T-cell (primary cell): ENCODE data around the gene LRRC3C. TPM values are rescaled to one million over a fixed set of nuclear protein-coding genes. Genes with fewer than 3 reads are reported as not detected.
"Not testable (repeated sequence)": the region's sequence is repeated elsewhere in the genome, so short reads cannot be mapped to it uniquely, and the experiment has no call there.

ENCODE experiments used
- ATAC-seq, 4 experiments: fragments of 200-7000 bp in 3 of 4; fragments of 150-1000 bp in 1 of 4; cut with Tn5 transposase; replicated peaks in 1 of 4; 1 replicate in 3 of 4; 2 replicates in 1 of 4; pipeline ENCODE4 v1.10.0; 2021; ENCODE audit warnings: moderate library complexity in 3 of 4, mild to moderate bottlenecking in 2 of 4, moderate number of reproducible peaks in 1 of 4
- CTCF ChIA-PET, 2 donors: fragments of 300-600 bp; sonication (Branson Sonifier 250); formaldehyde crosslinking; loops; one replicate each; lab custom pipeline; 2022; ENCODE audit warnings: antibody characterized with exemption in 2 of 2; lab: Charles Lee
- POLR2A ChIA-PET, 2 donors: fragments of 300-600 bp; sonication (Branson Sonifier 250); formaldehyde crosslinking; loops; one replicate each; lab custom pipeline; 2022; ENCODE audit warnings: antibody characterized with exemption in 2 of 2; lab: Charles Lee
- DNase-seq, 35 experiments: peaks; one replicate each; pipeline versions ENCODE4 v3.0.0 to v3.0.0-alpha.2; 2013 to 2023
- H3K27ac ChIP-seq: one replicate; pipeline ENCODE4 v1.5.1; 2013; ENCODE audit warnings: low read length
- H3K27me3 ChIP-seq, 2 experiments: replicated peaks in 1 of 2; 1 replicate in 1 of 2; 2 replicates in 1 of 2; pipeline versions ENCODE4 v1.6.1 to v1.7.0; 2013; ENCODE audit warnings: low read length in 1 of 2, mixed read lengths in 1 of 2; ENCODE audit not compliant: control insufficient read depth in 2 of 2, insufficient read depth in 2 of 2; ENCODE audit errors: extremely low read depth in 1 of 2
- H3K36me3 ChIP-seq, 2 donors: 1 replicate in 1 of 2; 2 replicates in 1 of 2; pipeline versions ENCODE4 v1.6.1 to v1.7.0; 2013; ENCODE audit warnings: low read length in 1 of 2; ENCODE audit not compliant: control insufficient read depth in 2 of 2, insufficient read depth in 1 of 2; ENCODE audit errors: extremely low read depth in 1 of 2
- H3K4me1 ChIP-seq, 2 experiments: 1 replicate in 1 of 2; 2 replicates in 1 of 2; pipeline versions ENCODE4 v1.6.1 to v1.7.0; 2013; ENCODE audit warnings: low read length in 2 of 2, mixed read lengths in 1 of 2; ENCODE audit not compliant: insufficient read depth in 2 of 2, control insufficient read depth in 1 of 2; ENCODE audit errors: extremely low read depth in 1 of 2
- H3K4me3 ChIP-seq, 2 donors: 1 replicate in 1 of 2; 2 replicates in 1 of 2; pipeline versions ENCODE4 v1.5.1 to v1.7.0; 2013; ENCODE audit warnings: mild to moderate bottlenecking in 2 of 2, low read length in 1 of 2, moderate library complexity in 1 of 2; ENCODE audit not compliant: control insufficient read depth in 1 of 2; ENCODE audit errors: extremely low read depth in 1 of 2
- H3K9me3 ChIP-seq: 2 replicates; pipeline ENCODE4 v1.7.0; 2013
- H3K27ac Mint-ChIP-seq, 2 donors: one replicate each; pipeline ENCODE4 v1.8.0; 2020 to 2021; ENCODE audit warnings: mild to moderate bottlenecking in 2 of 2, mixed read lengths in 2 of 2
- H3K27me3 Mint-ChIP-seq, 2 donors: one replicate each; pipeline ENCODE4 v1.8.0; 2021 to 2022; ENCODE audit warnings: mixed read lengths in 2 of 2
- H3K36me3 Mint-ChIP-seq: one replicate; pipeline ENCODE4 v1.8.0; 2021; ENCODE audit warnings: mixed read lengths
- H3K4me1 Mint-ChIP-seq, 3 donors: one replicate each; pipeline ENCODE4 v1.8.0; 2020 to 2022; ENCODE audit warnings: mixed read lengths in 3 of 3, mild to moderate bottlenecking in 1 of 3
- H3K4me3 Mint-ChIP-seq, 3 donors: one replicate each; pipeline ENCODE4 v1.8.0; 2020 to 2022; ENCODE audit warnings: mild to moderate bottlenecking in 3 of 3, mixed read lengths in 3 of 3, moderate library complexity in 3 of 3
- H3K9me3 Mint-ChIP-seq, 3 donors: one replicate each; pipeline ENCODE4 v1.8.0; 2020 to 2022; ENCODE audit warnings: mixed read lengths in 3 of 3
- WGBS: methylation state at CpG from one replicate; pipeline ENCODE4 v1.1.5; 2013; ENCODE audit warnings: missing lambda C conversion rate; ENCODE audit not compliant: insufficient coverage; 5-methylcytosine and 5-hydroxymethylcytosine counted together
- total RNA-seq, 35 experiments: library from RNA in 6 of 35; stranded (reverse) in 6 of 35; fragments of 120-200 nt in 1 of 35; gene quantifications; one replicate each; pipeline versions ENCODE4 v1.2.1 to v1.2.4 and lab custom pipeline; 2013 to 2026

The LRRC3C gene, protein sequence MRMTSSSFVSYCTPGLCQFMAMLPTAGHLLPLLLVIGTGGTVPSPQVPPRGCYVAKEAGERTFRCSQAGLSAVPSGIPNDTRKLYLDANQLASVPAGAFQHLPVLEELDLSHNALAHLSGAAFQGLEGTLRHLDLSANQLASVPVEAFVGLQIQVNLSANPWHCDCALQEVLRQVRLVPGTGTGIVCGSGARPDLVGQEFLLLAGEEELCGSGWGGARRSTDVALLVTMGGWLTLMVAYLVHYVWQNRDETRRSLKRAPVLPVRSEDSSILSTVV
- total RNA-seq (not detected), total RNA-seq (lab: John Stamatoyannopoulos, UW) (0 to 0.27 (median 0) reads per million in 29 experiments)
- not detected for total RNA-seq (2013)

DNA sequence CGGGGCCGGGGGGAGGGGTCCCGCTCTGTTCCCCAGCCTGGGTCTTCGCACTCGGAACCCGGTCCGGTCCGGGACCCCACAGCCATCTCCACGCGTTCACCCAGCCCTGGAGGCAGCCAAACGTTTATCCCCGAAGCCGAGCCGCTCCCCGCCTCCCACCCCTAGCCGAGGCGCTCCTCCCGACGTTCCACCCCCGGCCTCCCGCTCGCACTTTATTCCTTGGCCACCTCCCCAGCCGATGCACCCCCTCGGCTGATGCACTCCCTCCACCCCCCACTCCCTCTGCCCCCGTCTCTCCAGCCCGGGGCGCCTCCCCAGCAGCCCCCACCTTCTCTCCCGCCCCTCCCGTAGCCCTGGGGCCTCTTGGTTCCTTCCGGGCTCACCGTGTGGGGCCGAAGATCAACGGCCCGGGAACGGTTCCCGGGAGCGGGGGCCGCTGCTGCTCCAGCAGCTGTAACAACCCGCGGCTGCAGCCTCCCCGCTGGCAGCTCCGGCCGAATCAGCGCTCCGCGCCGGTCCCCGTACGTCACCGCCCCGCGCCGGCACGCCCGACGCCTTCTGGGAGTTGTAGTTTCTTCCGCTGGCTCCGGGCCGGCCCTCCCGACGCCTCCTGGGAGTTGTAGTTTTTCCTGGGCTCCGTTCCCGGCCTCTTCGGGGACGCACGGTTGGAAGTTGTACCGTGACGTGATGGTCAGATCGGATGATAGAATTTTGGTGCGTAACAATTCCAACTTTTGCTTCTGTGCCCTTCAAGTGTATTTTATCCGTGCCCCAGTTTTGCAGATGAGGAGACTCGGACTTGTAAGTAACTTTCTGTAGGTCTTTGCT lies at the start of gene LRRC3C, which contains the start of gene ORMDL3:
TSS of gene LRRC3C (plus strand) at position 632 of the 828 bp plus-strand sequence. CDS start 13,792 bp downstream, outside the sequence.
TSS of gene ORMDL3 (minus strand) at position 501 of the 828 bp plus-strand sequence. CDS start 3,398 bp downstream, outside the sequence.
- H3K4me1 Mint-ChIP-seq: peaks cover 49 to 56% (median 51%) of the 10 kb centered on the region in 3 donors
- peak within 1 kb of the TSS; percentile 90 to 99 (median 97) for H3K4me3 Mint-ChIP-seq
- no peaks in the 10 kb centered on the region for H3K9me3 Mint-ChIP-seq
- no peaks in the 10 kb centered on the region for H3K9me3 ChIP-seq
- peaks cover 27 to 53% of the 10 kb centered on the region in 2 experiments for H3K4me1 ChIP-seq
- POLR2A ChIA-PET: no interaction called here
- peak within 1 kb of the TSS; percentile 96 to 98 for H3K27ac Mint-ChIP-seq
- DNase-seq (peak; percentile 77 to 95 (median 87)), ATAC-seq (peak; percentile 79 to 86 (median 84))
- 1% methylated on average over 61 of the region's 72 CpGs for WGBS
- peak within 1 kb of the TSS; percentile 93 to 95 for H3K4me3 ChIP-seq
- H3K36me3 ChIP-seq: peaks cover 10 to 20% of the 10 kb centered on the region in 2 donors
- peaks cover 14% of the 10 kb centered on the region for H3K36me3 Mint-ChIP-seq
- H3K27me3 Mint-ChIP-seq: no peaks in the 10 kb centered on the region
- H3K27me3 ChIP-seq: no peaks in the 10 kb centered on the region
- CTCF ChIA-PET: interaction anchor here in 1 of 2 donors (1.0 to 1.3 kb wide), 4 partner anchors 53 to 306 kb away, joined by 3 to 4 read pairs (median 3); partner anchors contain the start of gene PSMD3
- H3K27ac ChIP-seq: peak within 1 kb of the TSS; percentile 76

- peaks cover 0 to 17% of the 10 kb centered on the region in 2 experiments for H3K27me3 ChIP-seq
- H3K9me3 Mint-ChIP-seq, H3K27me3 Mint-ChIP-seq, H3K4me3 Mint-ChIP-seq, H3K4me3 ChIP-seq, H3K4me1 ChIP-seq, ATAC-seq, DNase-seq, H3K36me3 ChIP-seq, H3K4me1 Mint-ChIP-seq, H3K27ac Mint-ChIP-seq, H3K36me3 Mint-ChIP-seq, POLR2A ChIA-PET, CTCF ChIA-PET, H3K27ac ChIP-seq, H3K9me3 ChIP-seq: not testable (repeated sequence)
- 73% methylated on average over 3 of the region's 5 CpGs for WGBS
These were observed 41.4 kb upstream of the LRRC3C start for GRCh38 chr17:39886102-39886501.

- Histone ChIP-seq H3K27ac (no peak overlapping the region), H3K9me3 (no peaks in the 10 kb centered on the region), H3K27me3 (peaks cover 0 to 17% of the 10 kb centered on the region in 2 experiments), H3K4me3 (no peak overlapping the region), H3K4me1 (no peaks in the 10 kb centered on the region), H3K36me3 (no peaks in the 10 kb centered on the region)
- Mint-ChIP-seq H3K4me3 (no peak overlapping the region), H3K27me3 (peaks cover 2 to 7% of the 10 kb centered on the region in 2 donors), H3K4me1 (no peaks in the 10 kb centered on the region), H3K9me3 (no peaks in the 10 kb centered on the region), H3K27ac (no peak overlapping the region), H3K36me3 (no peaks in the 10 kb centered on the region)
- DNase-seq (no peak), ATAC-seq (no peak)
- ChIA-PET CTCF (interaction anchor here in 1 of 2 donors (1.5 kb wide), 1 partner anchor 233 kb away, joined by 8 read pairs; no protein-coding TSS in a partner anchor), POLR2A (no interaction called here)
These were observed 40.5 kb upstream of the LRRC3C start for GRCh38 chr17:39887078-39887477.

GRCh38 chr17:39889200-39889599 lies 38.3 kb upstream of the LRRC3C start:
- no CpG with 5 or more reads among the region's 2 CpGs for WGBS
- H3K4me3 ChIP-seq: no peak overlapping the region
- Mint-ChIP-seq H3K27me3 (peaks cover 2 to 7% of the 10 kb centered on the region in 2 donors), H3K9me3 (no peaks in the 10 kb centered on the region), H3K4me1 (no peaks in the 10 kb centered on the region), H3K4me3 (no peak overlapping the region), H3K27ac (no peak overlapping the region), H3K36me3 (no peaks in the 10 kb centered on the region)
- H3K9me3 ChIP-seq: no peaks in the 10 kb centered on the region
- H3K27ac ChIP-seq: no peak overlapping the region
- ChIA-PET CTCF (no interaction called here), POLR2A (interaction anchor here in 1 of 2 donors (0.7 kb wide), 1 partner anchor 103 kb away, joined by 3 read pairs; no protein-coding TSS in a partner anchor)
- H3K27me3 ChIP-seq: peaks cover 0 to 17% of the 10 kb centered on the region in 2 experiments
- no peak for ATAC-seq
- H3K4me1 ChIP-seq: no peaks in the 10 kb centered on the region
- no peaks in the 10 kb centered on the region for H3K36me3 ChIP-seq
- no peak for DNase-seq

DNA sequence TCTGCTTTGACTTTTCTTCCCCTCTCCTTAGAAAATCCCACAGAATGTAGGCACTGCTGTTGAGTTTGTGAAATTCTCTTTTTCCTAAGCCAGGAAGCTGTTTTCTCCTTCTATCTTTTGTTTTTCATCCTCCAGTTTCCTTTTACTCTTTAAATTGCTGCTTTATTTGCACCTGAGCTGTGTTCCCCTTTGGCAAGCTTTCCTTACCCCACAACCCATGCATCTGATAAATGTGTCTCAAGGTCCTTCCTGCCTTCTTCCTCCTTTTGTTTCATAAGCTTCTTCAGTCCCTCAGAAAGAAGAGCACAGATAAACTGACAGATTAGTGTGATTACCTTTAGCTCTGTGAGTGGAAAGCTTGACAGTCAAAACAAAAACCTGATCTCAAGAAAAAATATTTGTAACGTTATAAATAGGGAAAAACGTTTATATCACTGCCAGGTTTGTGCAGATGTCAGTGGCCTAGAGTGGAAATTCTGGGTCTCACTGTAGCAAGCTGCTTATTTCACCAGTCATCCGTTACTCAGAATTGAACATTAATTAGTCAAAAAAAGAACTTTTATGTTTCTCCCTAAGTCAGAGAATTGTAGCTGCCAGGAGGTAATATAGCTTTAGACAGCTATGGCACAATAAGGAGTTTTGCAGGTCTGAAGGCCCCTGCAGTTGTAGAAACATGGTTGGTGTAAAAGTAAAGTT lies 32.7 kb upstream of the LRRC3C start:
- 40% methylated on average over 1 of the region's 3 CpGs for WGBS
- no peaks in the 10 kb centered on the region for H3K4me1 ChIP-seq

DNA sequence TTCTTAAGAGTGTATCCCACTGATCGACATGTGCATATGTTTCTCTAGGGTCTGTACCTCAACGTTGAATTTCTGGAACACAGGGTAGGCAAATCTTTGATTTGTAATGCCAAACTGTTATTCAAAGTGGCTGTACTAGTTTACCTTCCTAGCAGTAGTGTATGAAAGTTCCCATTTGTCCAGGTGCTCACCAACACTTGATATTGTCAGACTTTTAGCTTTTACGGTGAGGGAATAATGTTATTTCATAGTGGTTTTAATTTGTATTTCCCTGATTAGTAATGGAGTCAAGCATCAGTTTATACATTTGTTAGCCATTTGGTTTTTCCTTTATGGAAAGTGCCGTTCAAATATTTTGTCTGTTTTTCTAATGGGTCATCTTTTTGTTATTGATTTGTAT lies 29.4 kb upstream of the LRRC3C start:
- WGBS: 100% methylated on average over 1 of the region's 4 CpGs
- H3K27ac ChIP-seq: no peak overlapping the region
- no peaks in the 10 kb centered on the region for H3K27me3 Mint-ChIP-seq
- H3K9me3 ChIP-seq: no peaks in the 10 kb centered on the region
- H3K4me1 Mint-ChIP-seq: peaks cover 6 to 11% (median 10%) of the 10 kb centered on the region in 3 donors
- peaks cover 0 to 5% of the 10 kb centered on the region in 2 experiments for H3K4me1 ChIP-seq
- H3K36me3 ChIP-seq: no peaks in the 10 kb centered on the region
- POLR2A ChIA-PET: no interaction called here
- ATAC-seq: no peak
- CTCF ChIA-PET: no interaction called here
- peaks cover 10% of the 10 kb centered on the region for H3K36me3 Mint-ChIP-seq
- no peak overlapping the region for H3K4me3 Mint-ChIP-seq
- H3K27ac Mint-ChIP-seq: no peak overlapping the region
- DNase-seq: no peak
- H3K27me3 ChIP-seq: no peaks in the 10 kb centered on the region
- H3K4me3 ChIP-seq: no peak overlapping the region
- no peaks in the 10 kb centered on the region for H3K9me3 Mint-ChIP-seq

More for the DNA sequence above, 32.7 kb upstream of the LRRC3C start:
- H3K4me3 ChIP-seq: no peak overlapping the region
- no peak overlapping the region for H3K27ac ChIP-seq
- peaks cover 0 to 2% of the 10 kb centered on the region in 2 experiments for H3K27me3 ChIP-seq
- Mint-ChIP-seq H3K27me3 (no peaks in the 10 kb centered on the region), H3K27ac (peak overlapping the region; percentile 74 to 81), H3K9me3 (no peaks in the 10 kb centered on the region), H3K4me3 (no peak overlapping the region), H3K4me1 (peaks cover 5 to 9% (median 7%) of the 10 kb centered on the region in 3 donors), H3K36me3 (peaks cover 6% of the 10 kb centered on the region)
- H3K36me3 ChIP-seq: no peaks in the 10 kb centered on the region
- POLR2A ChIA-PET: interaction anchor here (0.5 to 1.0 kb wide), 3 partner anchors 24 to 369 kb away, joined by 3 to 14 read pairs (median 3); no protein-coding TSS in a partner anchor
- H3K9me3 ChIP-seq: no peaks in the 10 kb centered on the region
- ATAC-seq: no peak
- no peak for DNase-seq
- CTCF ChIA-PET: no interaction called here
